Activated B cell treated with CpG ODN at 0.5 μM for 24 hours (primary cell): ENCODE measurements around the gene CTNNA2. TPM values are rescaled to one million over a fixed set of nuclear protein-coding genes. Genes with fewer than 3 reads are reported as not detected.

Experiments
- ATAC-seq: fragments of 200-7000 bp; cut with Tn5 transposase; one replicate; pipeline ENCODE4 v1.10.0; 2021; ENCODE audit warnings: low read depth, mild to moderate bottlenecking, moderate library complexity
- CTCF ChIA-PET: fragments of 350-600 bp; sonication (Branson Sonifier 250); formaldehyde crosslinking; loops from one replicate; lab custom pipeline; 2021; ENCODE audit warnings: antibody characterized with exemption; lab: Charles Lee
- POLR2A ChIA-PET: fragments of 350-600 bp; sonication (Branson Sonifier 250); formaldehyde crosslinking; loops from one replicate; lab custom pipeline; 2021; ENCODE audit warnings: antibody characterized with exemption; lab: Charles Lee
- DNase-seq: peaks from one replicate; pipeline ENCODE4 v3.0.0; 2022
- H3K27ac Mint-ChIP-seq: one replicate; pipeline ENCODE4 v1.8.0; 2020; ENCODE audit warnings: mixed read lengths
- H3K27me3 Mint-ChIP-seq: one replicate; pipeline ENCODE4 v1.8.0; 2021; ENCODE audit warnings: mixed read lengths
- H3K36me3 Mint-ChIP-seq: one replicate; pipeline ENCODE4 v1.8.0; 2021; ENCODE audit warnings: low read depth, mixed read lengths
- H3K4me1 Mint-ChIP-seq: one replicate; pipeline ENCODE4 v1.8.0; 2021; ENCODE audit warnings: mixed read lengths
- H3K4me3 Mint-ChIP-seq: one replicate; pipeline ENCODE4 v1.8.0; 2020; ENCODE audit warnings: mild to moderate bottlenecking, mixed read lengths
- H3K9me3 Mint-ChIP-seq: one replicate; pipeline ENCODE4 v1.8.0; 2020; ENCODE audit warnings: mixed read lengths
- intact Hi-C: fragments of 100-400 bp; cut with micrococcal nuclease; formaldehyde crosslinking; loops from one replicate; pipeline ENCODE4 v1.15.1; 2024
- total RNA-seq: library from RNA; stranded (reverse); gene quantifications from 2 replicates; pipeline ENCODE4 v1.2.3, GENCODE V29; 2022
- TF ChIP-seq, protein P1 (sequence below): fragments of 200-600 bp; IDR thresholded peaks from one replicate; pipeline ENCODE4 v1.8.0; 2022; ENCODE audit warnings: antibody characterized with exemption, mild to moderate bottlenecking

Gene CTNNA2
- total RNA-seq, 1 donor from 2014 or later: not detected

DNA sequence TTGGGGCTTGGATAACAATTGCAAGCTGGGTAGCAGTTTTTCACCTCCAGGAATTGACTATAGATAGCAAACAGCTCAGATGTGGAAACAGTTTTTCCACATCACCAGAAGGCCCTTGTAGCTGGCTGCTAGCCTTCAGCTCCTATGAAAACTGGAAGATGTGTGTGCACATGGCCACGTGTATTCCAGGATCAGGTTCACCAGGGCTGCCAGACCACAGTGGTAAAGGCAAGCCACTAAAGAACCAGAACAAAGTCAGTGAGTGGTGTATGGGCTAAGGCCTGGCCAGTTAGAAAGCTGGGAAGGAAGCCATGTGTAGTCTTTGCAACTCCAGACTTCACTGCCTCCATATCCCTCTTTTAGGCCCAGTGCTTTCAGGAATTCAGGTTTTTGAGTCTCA lies 778.8 kb downstream of the CTNNA2 start:
- Mint-ChIP-seq H3K27me3 (no peaks in the 10 kb centered on the region), H3K27ac (no peak overlapping the region), H3K9me3 (no peaks in the 10 kb centered on the region), H3K4me1 (no peaks in the 10 kb centered on the region), H3K4me3 (no peak overlapping the region), H3K36me3 (no peaks in the 10 kb centered on the region)
- TF ChIP-seq, protein P1, sequence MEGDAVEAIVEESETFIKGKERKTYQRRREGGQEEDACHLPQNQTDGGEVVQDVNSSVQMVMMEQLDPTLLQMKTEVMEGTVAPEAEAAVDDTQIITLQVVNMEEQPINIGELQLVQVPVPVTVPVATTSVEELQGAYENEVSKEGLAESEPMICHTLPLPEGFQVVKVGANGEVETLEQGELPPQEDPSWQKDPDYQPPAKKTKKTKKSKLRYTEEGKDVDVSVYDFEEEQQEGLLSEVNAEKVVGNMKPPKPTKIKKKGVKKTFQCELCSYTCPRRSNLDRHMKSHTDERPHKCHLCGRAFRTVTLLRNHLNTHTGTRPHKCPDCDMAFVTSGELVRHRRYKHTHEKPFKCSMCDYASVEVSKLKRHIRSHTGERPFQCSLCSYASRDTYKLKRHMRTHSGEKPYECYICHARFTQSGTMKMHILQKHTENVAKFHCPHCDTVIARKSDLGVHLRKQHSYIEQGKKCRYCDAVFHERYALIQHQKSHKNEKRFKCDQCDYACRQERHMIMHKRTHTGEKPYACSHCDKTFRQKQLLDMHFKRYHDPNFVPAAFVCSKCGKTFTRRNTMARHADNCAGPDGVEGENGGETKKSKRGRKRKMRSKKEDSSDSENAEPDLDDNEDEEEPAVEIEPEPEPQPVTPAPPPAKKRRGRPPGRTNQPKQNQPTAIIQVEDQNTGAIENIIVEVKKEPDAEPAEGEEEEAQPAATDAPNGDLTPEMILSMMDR: no peak
- POLR2A ChIA-PET: no interaction called here
- no peak for ATAC-seq
- intact Hi-C loops: no loop called here
- CTCF ChIA-PET: no interaction called here
- DNase-seq: no peak

DNA sequence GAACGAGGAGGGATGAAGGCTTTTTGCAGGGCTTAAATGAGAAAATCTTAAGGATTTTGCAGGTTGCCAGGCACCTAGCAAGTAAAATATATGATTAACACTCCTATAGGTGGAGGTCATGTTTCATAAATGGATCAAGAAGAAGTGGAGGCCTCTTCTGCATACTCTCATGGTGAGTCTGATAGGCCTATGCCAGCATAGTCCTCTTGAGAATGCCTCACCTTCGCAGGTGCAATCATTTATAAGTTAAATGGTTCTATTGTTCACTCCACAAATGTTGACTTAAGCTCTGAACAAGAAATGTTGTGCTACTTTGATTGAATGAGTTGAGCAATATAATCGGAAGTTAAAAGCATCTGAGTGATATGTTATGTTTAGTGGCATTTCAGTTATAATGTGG lies 779.6 kb downstream of the CTNNA2 start:
- no peaks in the 10 kb centered on the region for H3K36me3 Mint-ChIP-seq
- intact Hi-C loops: no loop called here
- TF ChIP-seq, protein P1: no peak
- ATAC-seq (no peak), DNase-seq (no peak)
- no peak overlapping the region for H3K27ac Mint-ChIP-seq
- ChIA-PET CTCF (no interaction called here), POLR2A (no interaction called here)
- no peaks in the 10 kb centered on the region for H3K4me1 Mint-ChIP-seq
- no peaks in the 10 kb centered on the region for H3K27me3 Mint-ChIP-seq
- H3K4me3 Mint-ChIP-seq: no peak overlapping the region
- H3K9me3 Mint-ChIP-seq: no peaks in the 10 kb centered on the region

- POLR2A ChIA-PET: no interaction called here
- ATAC-seq (no peak), DNase-seq (no peak)
- CTCF ChIA-PET: no interaction called here
- H3K9me3 Mint-ChIP-seq: no peaks in the 10 kb centered on the region
- H3K4me3 Mint-ChIP-seq: no peak overlapping the region
- TF ChIP-seq, protein P1: no peak
- no peaks in the 10 kb centered on the region for H3K27me3 Mint-ChIP-seq
- H3K36me3 Mint-ChIP-seq: no peaks in the 10 kb centered on the region
- no peak overlapping the region for H3K27ac Mint-ChIP-seq
- intact Hi-C loops: no loop called here
- H3K4me1 Mint-ChIP-seq: no peaks in the 10 kb centered on the region
Observed at GRCh38 chr2:80293039-80293438, 780.2 kb downstream of the CTNNA2 start.

GRCh38 chr2:80298954-80299353 lies 786.1 kb downstream of the CTNNA2 start:
- ATAC-seq: no peak
- CTCF ChIA-PET: no interaction called here

DNA sequence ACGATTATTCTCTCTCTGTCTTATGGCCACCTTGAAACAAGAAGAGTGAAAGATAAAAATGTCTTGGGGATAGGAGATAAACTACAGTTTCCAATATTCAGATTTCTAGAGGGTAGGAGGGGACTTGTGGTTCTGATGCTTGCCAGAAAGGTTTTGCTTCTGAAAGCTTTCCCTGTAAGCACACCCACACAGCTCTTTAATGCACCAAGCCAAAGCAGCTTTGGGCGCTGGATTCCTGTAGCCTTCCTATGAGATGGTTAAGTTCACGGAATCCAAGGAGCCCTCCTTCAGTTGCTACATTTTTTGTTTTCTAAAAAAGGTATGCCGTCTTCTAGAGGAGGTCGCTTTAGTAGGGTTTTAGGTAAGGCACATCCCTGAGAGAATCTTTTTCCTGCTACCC lies 786.8 kb downstream of the CTNNA2 start:
- POLR2A ChIA-PET: no interaction called here
- H3K36me3 Mint-ChIP-seq: no peaks in the 10 kb centered on the region
- ATAC-seq: no peak
- H3K9me3 Mint-ChIP-seq: no peaks in the 10 kb centered on the region
- DNase-seq: no peak
- intact Hi-C loops: no loop called here
- H3K4me1 Mint-ChIP-seq: no peaks in the 10 kb centered on the region
- H3K27ac Mint-ChIP-seq: no peak overlapping the region
- no peak overlapping the region for H3K4me3 Mint-ChIP-seq
- CTCF ChIA-PET: no interaction called here
- H3K27me3 Mint-ChIP-seq: peaks cover 21% of the 10 kb centered on the region
- TF ChIP-seq, protein P1: no peak

More at GRCh38 chr2:80298954-80299353, 786.1 kb downstream of the CTNNA2 start:
- POLR2A ChIA-PET: no interaction called here
- DNase-seq: no peak
- no peaks in the 10 kb centered on the region for H3K4me1 Mint-ChIP-seq
- TF ChIP-seq, protein P1: no peak
- no peak overlapping the region for H3K27ac Mint-ChIP-seq
- H3K4me3 Mint-ChIP-seq: no peak overlapping the region
- intact Hi-C loops: no loop called here
- no peaks in the 10 kb centered on the region for H3K9me3 Mint-ChIP-seq
- no peaks in the 10 kb centered on the region for H3K36me3 Mint-ChIP-seq
- H3K27me3 Mint-ChIP-seq: peaks cover 21% of the 10 kb centered on the region
